OCI-LY3 (cell line): Measurements from ENCODE around the gene DNAL1.

Source experiments
- H2AFZ ChIP-seq: fragments of 200-600, 300-600 bp; shearing (Covaris generic); 2 replicates; pipeline ENCODE4 v1.6.0; 2014; ENCODE audit warnings: antibody characterized with exemption, low read depth, low read length
- H3K27ac ChIP-seq: fragments of 200-600, 300-600 bp; sonication (generic); 2 replicates; pipeline ENCODE4 v1.5.1; 2014; ENCODE audit warnings: mild to moderate bottlenecking, low read length, moderate library complexity, mixed read lengths
- H3K27me3 ChIP-seq: fragments of 200-600, 300-600 bp; sonication (generic); 2 replicates; pipeline ENCODE4 v1.6.1; 2014; ENCODE audit warnings: low read depth, low read length, mixed read lengths
- H3K36me3 ChIP-seq: fragments of 200-600, 300-600 bp; sonication (generic); replicated peaks from 2 replicates; pipeline ENCODE3; 2014; ENCODE audit warnings: low read depth, low read length, mixed read lengths
- H3K4me1 ChIP-seq: fragments of 300-600, 200-600 bp; sonication (generic); 2 replicates; pipeline ENCODE4 v1.6.1; 2014; ENCODE audit warnings: low read length, mixed read lengths
- H3K4me2 ChIP-seq: fragments of 200-600, 300-600 bp; sonication (generic); 2 replicates; pipeline ENCODE4 v1.6.1; 2014; ENCODE audit warnings: low read length, mixed read lengths
- H3K4me3 ChIP-seq: fragments of 300-600, 200-600 bp; sonication (generic); 2 replicates; pipeline ENCODE4 v1.5.1; 2014; ENCODE audit warnings: antibody characterized with exemption, mild to moderate bottlenecking, low read length, moderate library complexity
- H3K79me2 ChIP-seq: fragments of 300-600, 200-600 bp; shearing (Covaris generic); 2 replicates; pipeline ENCODE4 v1.6.1; 2014; ENCODE audit warnings: mild to moderate bottlenecking, low read length, mixed read lengths
- H3K9ac ChIP-seq: fragments of 300-600, 200-600 bp; shearing (Covaris generic); 2 replicates; pipeline ENCODE4 v1.6.0; 2014; ENCODE audit warnings: mild to moderate bottlenecking, low read length, moderate library complexity
- H3K9me3 ChIP-seq: fragments of 200-600, 300-600 bp; shearing (Covaris generic); 2 replicates; pipeline ENCODE4 v1.6.1; 2014; ENCODE audit warnings: low read length, mixed read lengths; ENCODE audit not compliant: insufficient read depth
- H4K20me1 ChIP-seq: fragments of 200-600, 300-600 bp; sonication (generic); 2 replicates; pipeline ENCODE4 v1.6.1; 2016; ENCODE audit warnings: low read length, mixed read lengths; ENCODE audit not compliant: insufficient read depth
- CTCF ChIP-seq: fragments of 200-600, 300-600 bp; sonication (generic); IDR thresholded peaks from 2 replicates; pipeline ENCODE4 v1.5.1; 2014; ENCODE audit warnings: antibody characterized with exemption, low read length, low read depth
- EZH2phosphoT487 ChIP-seq: fragments of 200-600 bp; shearing (Covaris generic); IDR thresholded peaks from 2 replicates; pipeline ENCODE4 v1.6.1; 2018; ENCODE audit warnings: antibody characterized with exemption, mixed run types, low read depth

DNAL1 gene

GRCh38 chr14:73613419-73613963 lies 31.3 kb upstream of the DNAL1 start:
- H3K36me3 ChIP-seq: no peaks in the 10 kb centered on the region
- H3K27me3 ChIP-seq: peaks cover 15% of the 10 kb centered on the region
- H2AFZ ChIP-seq: no peak overlapping the region
- H3K79me2 ChIP-seq: no peaks in the 10 kb centered on the region
- H3K9ac ChIP-seq: no peak overlapping the region
- H3K9me3 ChIP-seq: no peaks in the 10 kb centered on the region
- H3K4me3 ChIP-seq: peak overlapping the region; percentile 81
- H3K27ac ChIP-seq: no peak overlapping the region
- no peaks in the 10 kb centered on the region for H4K20me1 ChIP-seq
- no peaks in the 10 kb centered on the region; the same call in 1 of the 2 replicates for H3K4me1 ChIP-seq
- peak overlapping the region; percentile 65 for H3K4me2 ChIP-seq
- TF ChIP-seq EZH2phosphoT487: no peak
- TF ChIP-seq CTCF: no peak

- no peak for TF ChIP-seq EZH2phosphoT487
- Histone ChIP-seq H3K4me2 (no peak overlapping the region), H3K4me1 (no peaks in the 10 kb centered on the region; the same call in 1 of the 2 replicates), H3K9me3 (no peaks in the 10 kb centered on the region), H3K4me3 (no peak overlapping the region), H3K27ac (no peak overlapping the region), H3K9ac (no peak overlapping the region), H3K27me3 (peaks cover 4% of the 10 kb centered on the region; the same call in 1 of the 2 replicates), H2AFZ (no peak overlapping the region), H3K36me3 (no peaks in the 10 kb centered on the region), H3K79me2 (no peaks in the 10 kb centered on the region), H4K20me1 (no peaks in the 10 kb centered on the region)
Measured at GRCh38 chr14:73616831-73617230, 28.0 kb upstream of the DNAL1 start.

- no peaks in the 10 kb centered on the region for H3K4me1 ChIP-seq
Measured at GRCh38 chr14:73619524-73619923, 25.3 kb upstream of the DNAL1 start.

GRCh38 chr14:73620268-73620667 lies 24.5 kb upstream of the DNAL1 start:
- Histone ChIP-seq H2AFZ (no peak overlapping the region), H3K9ac (no peak overlapping the region), H3K4me3 (no peak overlapping the region), H3K4me2 (no peak overlapping the region), H3K79me2 (no peaks in the 10 kb centered on the region), H3K9me3 (no peaks in the 10 kb centered on the region), H4K20me1 (no peaks in the 10 kb centered on the region), H3K4me1 (no peaks in the 10 kb centered on the region), H3K36me3 (no peaks in the 10 kb centered on the region), H3K27ac (no peak overlapping the region), H3K27me3 (no peaks in the 10 kb centered on the region)
- no peak for TF ChIP-seq CTCF
- TF ChIP-seq EZH2phosphoT487: no peak

More at GRCh38 chr14:73619524-73619923, 25.3 kb upstream of the DNAL1 start:
- Histone ChIP-seq H3K9me3 (no peaks in the 10 kb centered on the region), H3K27me3 (no peaks in the 10 kb centered on the region), H3K27ac (no peak overlapping the region), H2AFZ (no peak overlapping the region), H3K4me2 (no peak overlapping the region), H4K20me1 (no peaks in the 10 kb centered on the region), H3K79me2 (no peaks in the 10 kb centered on the region), H3K9ac (no peak overlapping the region), H3K36me3 (no peaks in the 10 kb centered on the region), H3K4me3 (no peak overlapping the region)
- TF ChIP-seq CTCF (no peak), EZH2phosphoT487 (no peak)
